GM23338 (cell line): ENCODE data around the gene DGLUCY. TPM values are rescaled to one million over a fixed set of nuclear protein-coding genes. Genes with fewer than 3 reads are reported as not detected.
A peak's percentile ranks its signal among the peaks of the same experiment; 100 is the strongest.

Experiments
- ATAC-seq: fragments of 200-7000 bp; cut with Tn5 transposase; 3 replicates; pipeline ENCODE4 v1.9.1; 2020
- DNase-seq: peaks from one replicate; pipeline ENCODE4 v3.0.0-alpha.2; 2015; ENCODE audit warnings: low spot score
- H2AFZ ChIP-seq: fragments of 200-600 bp; sonication (generic); 2 replicates; pipeline ENCODE4 v1.8.0; 2016; ENCODE audit warnings: antibody characterized with exemption, mild to moderate bottlenecking, moderate library complexity
- H3F3A ChIP-seq: fragments of 200-600 bp; sonication (generic); replicated peaks from 2 replicates; pipeline ENCODE4 v1.8.0; 2017; ENCODE audit warnings: antibody characterized with exemption, mixed run types, low read depth
- H3K27ac ChIP-seq: fragments of 200-600 bp; sonication (generic); 2 replicates; pipeline ENCODE4 v1.6.1; 2016; ENCODE audit warnings: low read depth
- H3K27me3 ChIP-seq: fragments of 200-600 bp; sonication (generic); 2 replicates; pipeline ENCODE4 v1.8.0; 2016; ENCODE audit warnings: mild to moderate bottlenecking, mixed run types, moderate library complexity; ENCODE audit not compliant: insufficient read depth
- H3K36me3 ChIP-seq: fragments of 200-600 bp; sonication (generic); 2 replicates; pipeline ENCODE4 v1.8.0; 2016; ENCODE audit warnings: mild to moderate bottlenecking; ENCODE audit not compliant: insufficient read depth
- H3K4me1 ChIP-seq: fragments of 200-600 bp; sonication (generic); 2 replicates; pipeline ENCODE4 v1.8.0; 2016; ENCODE audit warnings: mild to moderate bottlenecking, moderate library complexity; ENCODE audit not compliant: insufficient read depth
- H3K4me2 ChIP-seq: fragments of 200-600 bp; sonication (generic); 2 replicates; pipeline ENCODE4 v1.7.1; 2017; ENCODE audit warnings: mixed run types
- H3K4me3 ChIP-seq: fragments of 200-600 bp; sonication (generic); 2 replicates; pipeline ENCODE4 v1.6.1; 2016; ENCODE audit warnings: mixed run types
- H3K79me2 ChIP-seq: fragments of 200-600 bp; sonication (generic); replicated peaks from 2 replicates; pipeline ENCODE4 v1.8.0; 2017; ENCODE audit warnings: mild to moderate bottlenecking; ENCODE audit not compliant: insufficient read depth
- H3K9me2 ChIP-seq: fragments of 200-600 bp; sonication (generic); 2 replicates; pipeline ENCODE4 v1.8.0; 2017; ENCODE audit not compliant: insufficient read depth
- H4K20me1 ChIP-seq: fragments of 200-600 bp; sonication (generic); replicated peaks from 2 replicates; pipeline ENCODE4 v1.8.0; 2017; ENCODE audit warnings: mild to moderate bottlenecking; ENCODE audit not compliant: insufficient read depth
- H3K27ac Mint-ChIP-seq: 2 replicates; pipeline ENCODE4 v1.8.0; 2020; ENCODE audit warnings: inconsistent platforms, mild to moderate bottlenecking, moderate library complexity, mixed read lengths
- H3K27me3 Mint-ChIP-seq: 3 replicates; pipeline ENCODE4 v1.8.0; 2022; ENCODE audit warnings: low read depth, mild to moderate bottlenecking, moderate library complexity, mixed read lengths, inconsistent platforms; ENCODE audit not compliant: insufficient read depth, poor library complexity
- H3K36me3 Mint-ChIP-seq: 3 replicates; pipeline ENCODE4 v1.8.0; 2021; ENCODE audit warnings: low read depth, mild to moderate bottlenecking, inconsistent platforms, moderate library complexity, mixed read lengths
- H3K4me1 Mint-ChIP-seq: 3 replicates; pipeline ENCODE4 v1.8.0; 2020; ENCODE audit warnings: mild to moderate bottlenecking, inconsistent platforms, mixed read lengths
- H3K4me3 Mint-ChIP-seq: 3 replicates; pipeline ENCODE4 v1.8.0; 2021; ENCODE audit warnings: moderate library complexity, mild to moderate bottlenecking, inconsistent platforms, mixed read lengths
- H3K9me3 Mint-ChIP-seq: 3 replicates; pipeline ENCODE4 v1.8.0; 2020; ENCODE audit warnings: moderate library complexity, mild to moderate bottlenecking, inconsistent platforms, mixed read lengths
- EZH2phosphoT487 ChIP-seq: fragments of 200-600 bp; sonication (generic); IDR thresholded peaks from one replicate; pipeline ENCODE4 v1.8.1; 2018; ENCODE audit warnings: antibody characterized with exemption; ENCODE audit not compliant: unreplicated experiment
- ZNF114 ChIP-seq: fragments of 250-450 bp; sonication (Bioruptor Pico); IDR thresholded peaks from 2 replicates; pipeline ENCODE4 v1.5.0; 2020; ENCODE audit warnings: mild to moderate bottlenecking, moderate library complexity
- polyA plus RNA-seq: library from polyadenylated mRNA; unstranded; fragments of >200 nt; fragmentation: Nextera tagmentation; extraction: Ambion mirVana; gene quantifications from 2 replicates; pipeline ENCODE4 v1.2.1, GENCODE V29; 2016
- total RNA-seq: library from RNA; depleted of rRNA; stranded (reverse); fragments of >200 nt; shearing (Covaris generic); gene quantifications from 2 replicates; pipeline ENCODE4 v1.2.3, GENCODE V29; 2014
- TF ChIP-seq, protein P1 (sequence below), 2 experiments: fragments of 200-600 bp in 1 of 2; sonication (generic) in 1 of 2; conservative IDR thresholded peaks; 2 replicates each; pipeline versions ENCODE4 v1.5.1 to v1.6.1; 2016 to 2017; ENCODE audit warnings: antibody characterized with exemption in 2 of 2, low read depth in 2 of 2, mild to moderate bottlenecking in 2 of 2, moderate library complexity in 1 of 2

The DGLUCY gene
- total and polyA plus RNA-seq, 2 experiments from 2014 or later: 14.6 to 31.6 TPM

DNA sequence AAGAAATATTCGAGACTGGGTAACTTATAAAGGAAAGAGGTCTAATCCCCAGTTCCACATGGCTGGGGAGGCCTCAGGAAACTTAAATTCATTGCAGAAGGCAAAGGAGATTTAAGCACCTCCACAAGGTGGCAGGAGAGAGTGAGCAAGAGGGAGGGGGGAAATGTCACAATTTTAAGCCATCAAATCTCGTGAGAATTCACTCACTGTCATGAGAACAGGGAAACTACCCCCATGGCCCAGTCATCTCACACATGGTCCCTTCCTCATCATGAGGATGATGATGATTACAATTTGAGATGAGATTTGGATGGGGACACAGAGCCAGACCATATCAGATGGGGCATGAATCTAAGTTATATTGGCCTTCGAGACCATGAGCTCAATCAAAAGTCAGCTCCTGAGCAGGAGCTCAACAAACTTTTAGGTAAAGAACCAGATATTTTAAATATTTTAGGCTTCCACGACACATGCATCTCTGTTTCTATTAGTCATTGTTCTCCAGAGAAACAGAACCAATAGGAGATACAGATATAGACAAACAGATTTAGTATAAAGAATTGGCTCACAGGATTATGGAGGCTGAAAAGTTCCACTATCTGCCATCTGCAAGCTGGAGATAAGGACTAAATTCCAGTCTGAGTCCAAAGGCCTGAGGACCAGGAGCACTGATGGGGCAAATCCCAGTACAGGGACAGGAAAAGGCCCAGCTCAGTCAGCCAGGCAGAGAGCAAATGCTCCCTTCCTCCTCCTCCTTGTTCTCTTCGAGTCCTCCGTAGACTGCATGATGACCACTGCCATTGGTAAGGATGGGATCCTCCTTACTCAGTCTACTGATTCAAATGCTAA lies 24.9 kb downstream of the DGLUCY start:
- Histone ChIP-seq H3F3A (no peaks in the 10 kb centered on the region), H3K9me2 (no peaks in the 10 kb centered on the region), H3K4me1 (no peaks in the 10 kb centered on the region; the same call in 1 of the 2 replicates), H2AFZ (no peak overlapping the region), H4K20me1 (0 out of 2 replicates have a peak, but pooled peaks cover 2% of the 10 kb centered on the region), H3K4me3 (no peak overlapping the region), H3K36me3 (no peaks in the 10 kb centered on the region), H3K27ac (no peak overlapping the region), H3K79me2 (no peaks in the 10 kb centered on the region), H3K27me3 (no peaks in the 10 kb centered on the region), H3K4me2 (no peak overlapping the region)
- no peaks in the 10 kb centered on the region for H3K9me3 Mint-ChIP-seq
- no peak overlapping the region for H3K4me3 Mint-ChIP-seq
- DNase-seq (peak; percentile 80), ATAC-seq (peak; percentile 22; the same call in 1 of the 3 replicates)
- peak overlapping the region; percentile 72; the same call in 1 of the 2 replicates for H3K27ac Mint-ChIP-seq
- peaks cover 16% of the 10 kb centered on the region for H3K4me1 Mint-ChIP-seq
- H3K27me3 Mint-ChIP-seq: peaks cover 6% of the 10 kb centered on the region
- H3K36me3 Mint-ChIP-seq: no peaks in the 10 kb centered on the region
- no peak for TF ChIP-seq ZNF114 (CRISPR knock-in tag)
- TF ChIP-seq, protein P1, sequence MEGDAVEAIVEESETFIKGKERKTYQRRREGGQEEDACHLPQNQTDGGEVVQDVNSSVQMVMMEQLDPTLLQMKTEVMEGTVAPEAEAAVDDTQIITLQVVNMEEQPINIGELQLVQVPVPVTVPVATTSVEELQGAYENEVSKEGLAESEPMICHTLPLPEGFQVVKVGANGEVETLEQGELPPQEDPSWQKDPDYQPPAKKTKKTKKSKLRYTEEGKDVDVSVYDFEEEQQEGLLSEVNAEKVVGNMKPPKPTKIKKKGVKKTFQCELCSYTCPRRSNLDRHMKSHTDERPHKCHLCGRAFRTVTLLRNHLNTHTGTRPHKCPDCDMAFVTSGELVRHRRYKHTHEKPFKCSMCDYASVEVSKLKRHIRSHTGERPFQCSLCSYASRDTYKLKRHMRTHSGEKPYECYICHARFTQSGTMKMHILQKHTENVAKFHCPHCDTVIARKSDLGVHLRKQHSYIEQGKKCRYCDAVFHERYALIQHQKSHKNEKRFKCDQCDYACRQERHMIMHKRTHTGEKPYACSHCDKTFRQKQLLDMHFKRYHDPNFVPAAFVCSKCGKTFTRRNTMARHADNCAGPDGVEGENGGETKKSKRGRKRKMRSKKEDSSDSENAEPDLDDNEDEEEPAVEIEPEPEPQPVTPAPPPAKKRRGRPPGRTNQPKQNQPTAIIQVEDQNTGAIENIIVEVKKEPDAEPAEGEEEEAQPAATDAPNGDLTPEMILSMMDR (conservative IDR thresholded peaks at IDR 0.05; ENCODE audit: low read depth in 2 of 2): peak; percentile 72 to 79

DNA sequence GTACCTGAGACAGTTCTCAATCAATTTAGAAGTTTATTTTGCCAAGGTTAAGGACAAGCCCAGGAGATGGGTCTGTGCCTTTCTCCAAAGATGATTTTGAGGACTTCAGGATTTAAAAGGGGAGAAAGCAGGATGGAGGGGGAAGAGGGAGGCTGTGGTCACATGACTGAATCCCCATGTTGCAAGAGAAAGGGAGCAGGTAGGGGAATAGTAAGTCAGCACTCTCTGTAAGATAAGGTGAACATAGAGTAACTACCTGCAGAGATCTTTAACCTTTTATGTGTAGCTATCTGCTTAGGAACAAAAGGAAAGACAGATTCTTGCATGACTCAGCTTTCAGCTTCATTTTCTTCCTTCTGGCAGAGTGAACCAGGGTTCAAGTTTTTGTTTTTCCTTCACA lies 25.9 kb downstream of the DGLUCY start:
- Histone ChIP-seq H3K36me3 (no peaks in the 10 kb centered on the region), H3K79me2 (no peaks in the 10 kb centered on the region), H4K20me1 (0 out of 2 replicates have a peak, but pooled peaks cover 2% of the 10 kb centered on the region), H3K27me3 (no peaks in the 10 kb centered on the region), H3K4me1 (no peaks in the 10 kb centered on the region; the same call in 1 of the 2 replicates), H3K9me2 (no peaks in the 10 kb centered on the region), H3K4me3 (no peak overlapping the region), H2AFZ (no peak overlapping the region), H3K27ac (0 out of 2 replicates have a peak overlapping the region, but pooled peaks have one; percentile 45), H3F3A (no peaks in the 10 kb centered on the region), H3K4me2 (no peak overlapping the region)
- no peaks in the 10 kb centered on the region for H3K9me3 Mint-ChIP-seq
- H3K36me3 Mint-ChIP-seq: no peaks in the 10 kb centered on the region; the same call in 2 of the 3 replicates
- H3K27me3 Mint-ChIP-seq: peaks cover 11% of the 10 kb centered on the region
- peaks cover 19% of the 10 kb centered on the region for H3K4me1 Mint-ChIP-seq
- ATAC-seq: 0 out of 3 replicates have a peak, but pooled peaks have one; percentile 12
- H3K27ac Mint-ChIP-seq: peak overlapping the region; percentile 73
- no peak for TF ChIP-seq EZH2phosphoT487
- DNase-seq: no peak
- no peak overlapping the region for H3K4me3 Mint-ChIP-seq

DNA sequence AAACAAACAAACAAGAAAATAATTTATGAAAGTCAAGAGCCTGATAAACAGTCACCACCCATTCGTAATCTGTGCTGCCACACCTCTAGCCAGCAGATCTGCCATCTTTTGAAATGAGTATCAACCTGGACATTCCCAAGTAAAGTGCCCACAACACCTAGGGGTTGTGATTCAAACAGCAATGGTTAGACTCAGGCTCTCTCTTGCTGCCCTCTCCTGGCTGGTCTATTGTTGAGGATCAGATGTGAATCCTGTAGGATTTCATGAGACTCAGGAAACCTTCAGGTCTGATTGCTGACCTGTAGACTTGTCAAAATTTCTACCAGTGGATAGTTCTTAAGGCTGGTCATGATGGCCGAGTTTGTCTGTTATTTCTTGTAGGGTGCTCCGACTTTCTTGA lies 26.8 kb downstream of the DGLUCY start:
- H3K79me2 ChIP-seq: no peaks in the 10 kb centered on the region
- H3K4me2 ChIP-seq: no peak overlapping the region
- Mint-ChIP-seq H3K36me3 (peaks cover 3% of the 10 kb centered on the region; the same call in 2 of the 3 replicates), H3K27me3 (peaks cover 11% of the 10 kb centered on the region), H3K9me3 (no peaks in the 10 kb centered on the region), H3K27ac (peak overlapping the region; percentile 17; the same call in 1 of the 2 replicates), H3K4me1 (peaks cover 19% of the 10 kb centered on the region), H3K4me3 (no peak overlapping the region)
- H3K27me3 ChIP-seq: no peaks in the 10 kb centered on the region
- H3F3A ChIP-seq: no peaks in the 10 kb centered on the region
- H3K4me1 ChIP-seq: no peaks in the 10 kb centered on the region; the same call in 1 of the 2 replicates
- H2AFZ ChIP-seq: no peak overlapping the region
- H3K9me2 ChIP-seq: no peaks in the 10 kb centered on the region
- peak; percentile 95 for ATAC-seq
- TF ChIP-seq, protein P1 (conservative IDR thresholded peaks at IDR 0.05; ENCODE audit: low read depth in 2 of 2): peak; percentile 75 to 89
- no peak for TF ChIP-seq EZH2phosphoT487
- no peaks in the 10 kb centered on the region for H3K36me3 ChIP-seq
- 0 out of 2 replicates have a peak, but pooled peaks cover 2% of the 10 kb centered on the region for H4K20me1 ChIP-seq
- peak; percentile 79 for DNase-seq
- H3K4me3 ChIP-seq: no peak overlapping the region
- no peak overlapping the region for H3K27ac ChIP-seq
